Measurements from ENCODE around the gene ZNF397.

ZNF397 gene

GRCh38 chr18:35268821-35269220 is 28.0 kb downstream of the ZNF397 start:
- Mint-ChIP-seq H3K27ac (no peak overlapping the region), H3K9me3 (peaks cover 17% of the 10 kb centered on the region), H3K27me3 (no peaks in the 10 kb centered on the region), H3K4me1 (peaks cover 32% of the 10 kb centered on the region), H3K36me3 (peaks cover 2% of the 10 kb centered on the region), H3K4me3 (peak overlapping the region; percentile 4)

GRCh38 chr18:35271656-35272055 is 30.8 kb downstream of the ZNF397 start:
- peaks cover 4% of the 10 kb centered on the region for H3K36me3 Mint-ChIP-seq
- no peak overlapping the region for H3K27ac Mint-ChIP-seq
- peaks cover 6% of the 10 kb centered on the region for H3K9me3 Mint-ChIP-seq
- no peak overlapping the region for H3K4me3 Mint-ChIP-seq
- H3K4me1 Mint-ChIP-seq = peaks cover 21% of the 10 kb centered on the region
- no peaks in the 10 kb centered on the region for H3K27me3 Mint-ChIP-seq

GRCh38 chr18:35276267-35276666 is 35.4 kb downstream of the ZNF397 start:
- Mint-ChIP-seq H3K9me3 (peaks cover 7% of the 10 kb centered on the region), H3K27me3 (no peaks in the 10 kb centered on the region), H3K4me3 (no peak overlapping the region), H3K36me3 (peaks cover 11% of the 10 kb centered on the region), H3K27ac (no peak overlapping the region), H3K4me1 (peaks cover 18% of the 10 kb centered on the region)

- no peak overlapping the region for H3K4me3 Mint-ChIP-seq
- peaks cover 16% of the 10 kb centered on the region for H3K36me3 Mint-ChIP-seq
These were observed 36.8 kb downstream of the ZNF397 start for GRCh38 chr18:35277633-35278032.

GRCh38 chr18:35278085-35278484 is 37.3 kb downstream of the ZNF397 start:
- no peak overlapping the region for H3K27ac Mint-ChIP-seq
- no peak overlapping the region for H3K4me3 Mint-ChIP-seq
- no peaks in the 10 kb centered on the region for H3K27me3 Mint-ChIP-seq
- H3K4me1 Mint-ChIP-seq = peaks cover 23% of the 10 kb centered on the region
- H3K36me3 Mint-ChIP-seq = peaks cover 18% of the 10 kb centered on the region
- peaks cover 7% of the 10 kb centered on the region for H3K9me3 Mint-ChIP-seq

More at GRCh38 chr18:35277633-35278032, 36.8 kb downstream of the ZNF397 start:
- H3K9me3 Mint-ChIP-seq = peaks cover 7% of the 10 kb centered on the region
- H3K27me3 Mint-ChIP-seq = no peaks in the 10 kb centered on the region
- no peak overlapping the region for H3K27ac Mint-ChIP-seq
- peaks cover 20% of the 10 kb centered on the region for H3K4me1 Mint-ChIP-seq

- H3K9me3 Mint-ChIP-seq = peaks cover 7% of the 10 kb centered on the region
- peaks cover 17% of the 10 kb centered on the region for H3K36me3 Mint-ChIP-seq
- H3K27me3 Mint-ChIP-seq = no peaks in the 10 kb centered on the region
- H3K27ac Mint-ChIP-seq = no peak overlapping the region
- no peak overlapping the region for H3K4me3 Mint-ChIP-seq
- peaks cover 23% of the 10 kb centered on the region for H3K4me1 Mint-ChIP-seq
These were observed 38.1 kb downstream of the ZNF397 start for GRCh38 chr18:35278969-35279368.

- Mint-ChIP-seq H3K27ac (no peak overlapping the region), H3K4me1 (peaks cover 27% of the 10 kb centered on the region), H3K36me3 (peaks cover 15% of the 10 kb centered on the region), H3K9me3 (peaks cover 7% of the 10 kb centered on the region), H3K4me3 (no peak overlapping the region), H3K27me3 (no peaks in the 10 kb centered on the region)
These were observed 41.5 kb downstream of the ZNF397 start for GRCh38 chr18:35282353-35282752.

GRCh38 chr18:35283923-35284794 is 43.3 kb downstream of the ZNF397 start:
- H3K27me3 Mint-ChIP-seq = no peaks in the 10 kb centered on the region
- H3K4me1 Mint-ChIP-seq = peaks cover 22% of the 10 kb centered on the region
- H3K36me3 Mint-ChIP-seq = peaks cover 11% of the 10 kb centered on the region
- no peak overlapping the region for H3K4me3 Mint-ChIP-seq
- H3K9me3 Mint-ChIP-seq = peaks cover 3% of the 10 kb centered on the region
- H3K27ac Mint-ChIP-seq = no peak overlapping the region

GRCh38 chr18:35284841-35285240 is 44.0 kb downstream of the ZNF397 start:
- no peak overlapping the region for H3K27ac Mint-ChIP-seq

GRCh38 chr18:35289293-35289692 is 48.5 kb downstream of the ZNF397 start:
- Mint-ChIP-seq H3K27me3 (no peaks in the 10 kb centered on the region), H3K4me3 (peak overlapping the region; percentile 99), H3K9me3 (no peaks in the 10 kb centered on the region), H3K36me3 (peaks cover 14% of the 10 kb centered on the region), H3K27ac (peak overlapping the region; percentile 99), H3K4me1 (peaks cover 50% of the 10 kb centered on the region)

More at GRCh38 chr18:35284841-35285240, 44.0 kb downstream of the ZNF397 start:
- Mint-ChIP-seq H3K36me3 (peaks cover 12% of the 10 kb centered on the region), H3K4me3 (no peak overlapping the region), H3K4me1 (peaks cover 25% of the 10 kb centered on the region), H3K9me3 (no peaks in the 10 kb centered on the region), H3K27me3 (no peaks in the 10 kb centered on the region)

- H3K36me3 Mint-ChIP-seq = peaks cover 17% of the 10 kb centered on the region
These were observed 48.9 kb downstream of the ZNF397 start for GRCh38 chr18:35289727-35290093.

GRCh38 chr18:35290094-35290735 is 49.4 kb downstream of the ZNF397 start, which contains the start of gene ZSCAN30:
Gene ZSCAN30 (minus strand): TSS chr18:35290229. CDS start chr18:35264352, 25,877 bp downstream.
- H3K27me3 Mint-ChIP-seq = no peaks in the 10 kb centered on the region
- peaks cover 58% of the 10 kb centered on the region for H3K4me1 Mint-ChIP-seq
- peaks cover 21% of the 10 kb centered on the region for H3K36me3 Mint-ChIP-seq
- H3K9me3 Mint-ChIP-seq = no peaks in the 10 kb centered on the region
- H3K27ac Mint-ChIP-seq = peak within 1 kb of the TSS; percentile 99
- H3K4me3 Mint-ChIP-seq = peak within 1 kb of the TSS; percentile 99

More at GRCh38 chr18:35289727-35290093, 48.9 kb downstream of the ZNF397 start:
- H3K27me3 Mint-ChIP-seq = no peaks in the 10 kb centered on the region
- peaks cover 54% of the 10 kb centered on the region for H3K4me1 Mint-ChIP-seq
- peak overlapping the region; percentile 99 for H3K27ac Mint-ChIP-seq
- no peaks in the 10 kb centered on the region for H3K9me3 Mint-ChIP-seq
- H3K4me3 Mint-ChIP-seq = peak overlapping the region; percentile 99

- Mint-ChIP-seq H3K27me3 (no peaks in the 10 kb centered on the region), H3K9me3 (no peaks in the 10 kb centered on the region), H3K27ac (peak overlapping the region; percentile 59), H3K36me3 (peaks cover 30% of the 10 kb centered on the region), H3K4me1 (peaks cover 67% of the 10 kb centered on the region), H3K4me3 (peak overlapping the region; percentile 99)
These were observed 50.3 kb downstream of the ZNF397 start for GRCh38 chr18:35291166-35291565.

GRCh38 chr18:35296060-35296459 is 55.2 kb downstream of the ZNF397 start:
- H3K36me3 Mint-ChIP-seq = peaks cover 61% of the 10 kb centered on the region
- H3K27me3 Mint-ChIP-seq = no peaks in the 10 kb centered on the region
- H3K4me1 Mint-ChIP-seq = peaks cover 47% of the 10 kb centered on the region
- H3K4me3 Mint-ChIP-seq = no peak overlapping the region
- no peak overlapping the region for H3K27ac Mint-ChIP-seq
- H3K9me3 Mint-ChIP-seq = peaks cover 12% of the 10 kb centered on the region

GRCh38 chr18:35303610-35304009 is 62.8 kb downstream of the ZNF397 start:
- peaks cover 80% of the 10 kb centered on the region for H3K36me3 Mint-ChIP-seq
- H3K27ac Mint-ChIP-seq = no peak overlapping the region
- no peaks in the 10 kb centered on the region for H3K4me1 Mint-ChIP-seq
- peaks cover 26% of the 10 kb centered on the region for H3K9me3 Mint-ChIP-seq
- no peak overlapping the region for H3K4me3 Mint-ChIP-seq
- no peaks in the 10 kb centered on the region for H3K27me3 Mint-ChIP-seq

All from activated naive CD4-positive, alpha-beta T cell treated with anti-CD3 and anti-CD28 coated beads, Interleukin-2, amount 50 U/mL, for 24 hours (primary cell).